HEK293 (cell line): ENCODE measurements around the gene ITGAX.

Experiments used
- GLI2 ChIP-seq: fragments of 450-650 bp; formaldehyde crosslinking; IDR thresholded peaks from 2 replicates; pipeline ENCODE4; 2017; ENCODE audit warnings: missing biosample characterization, missing genetic modification characterization, low read depth, borderline replicate concordance
- GLIS1 ChIP-seq: fragments of 450-650 bp; formaldehyde crosslinking; IDR thresholded peaks from 2 replicates; pipeline ENCODE4 v1.5.1; 2016; ENCODE audit warnings: missing biosample characterization, missing genetic modification characterization
- KLF1 ChIP-seq: fragments of 450-650 bp; formaldehyde crosslinking; IDR thresholded peaks from 2 replicates; pipeline ENCODE4 v1.5.1; 2016; ENCODE audit warnings: missing biosample characterization, missing genetic modification characterization
- KLF10 ChIP-seq: fragments of 450-650 bp; IDR thresholded peaks from 2 replicates; pipeline ENCODE4 v1.5.1; 2018; ENCODE audit warnings: missing biosample characterization, mild to moderate bottlenecking, missing genetic modification characterization
- KLF17 ChIP-seq: fragments of 450-650 bp; formaldehyde crosslinking; IDR thresholded peaks from 2 replicates; pipeline ENCODE4 v1.5.1; 2016; ENCODE audit warnings: missing biosample characterization, missing genetic modification characterization
- MYNN ChIP-seq: fragments of 450-650 bp; formaldehyde crosslinking; IDR thresholded peaks from 2 replicates; pipeline ENCODE4 v1.5.1; 2016; ENCODE audit warnings: missing biosample characterization, missing genetic modification characterization, borderline replicate concordance
- PRDM6 ChIP-seq: fragments of 450-650 bp; formaldehyde crosslinking; IDR thresholded peaks from 2 replicates; pipeline ENCODE4 v1.5.1; 2017; ENCODE audit warnings: missing biosample characterization, missing genetic modification characterization
- RBAK ChIP-seq: fragments of 450-650 bp; formaldehyde crosslinking; IDR thresholded peaks from 2 replicates; pipeline ENCODE4 v1.5.1; 2016; ENCODE audit warnings: missing biosample characterization, missing genetic modification characterization
- SCRT2 ChIP-seq: fragments of 450-650 bp; formaldehyde crosslinking; IDR thresholded peaks from 2 replicates; pipeline ENCODE4 v1.5.1; 2016; ENCODE audit warnings: missing biosample characterization, missing genetic modification characterization
- SP3 ChIP-seq: fragments of 450-650 bp; formaldehyde crosslinking; IDR thresholded peaks from 2 replicates; pipeline ENCODE4 v1.5.1; 2016; ENCODE audit warnings: missing biosample characterization, missing genetic modification characterization
- SP7 ChIP-seq: fragments of 450-650 bp; formaldehyde crosslinking; IDR thresholded peaks from 2 replicates; pipeline ENCODE4 v1.5.1; 2016; ENCODE audit warnings: missing biosample characterization, missing genetic modification characterization
- TCF7L2 ChIP-seq: IDR thresholded peaks from 2 replicates; pipeline ENCODE4 v1.6.1; 2011; ENCODE audit warnings: low read depth, mild to moderate bottlenecking, inconsistent platforms, low read length, moderate library complexity, borderline replicate concordance
- ZBTB17 ChIP-seq: fragments of 450-650 bp; formaldehyde crosslinking; IDR thresholded peaks from 2 replicates; pipeline ENCODE4 v1.5.1; 2016; ENCODE audit warnings: missing biosample characterization, missing genetic modification characterization
- ZBTB48 ChIP-seq: fragments of 450-650 bp; formaldehyde crosslinking; IDR thresholded peaks from 2 replicates; pipeline ENCODE4 v1.5.1; 2016; ENCODE audit warnings: missing biosample characterization, missing genetic modification characterization
- ZFP3 ChIP-seq: fragments of 450-650 bp; formaldehyde crosslinking; IDR thresholded peaks from 2 replicates; pipeline ENCODE4 v1.5.1; 2016; ENCODE audit warnings: low read depth, missing biosample characterization, missing genetic modification characterization
- ZFP69B ChIP-seq: fragments of 450-650 bp; formaldehyde crosslinking; IDR thresholded peaks from 2 replicates; pipeline ENCODE4 v1.5.1; 2016; ENCODE audit warnings: missing biosample characterization, missing genetic modification characterization
- ZNF121 ChIP-seq: fragments of 450-650 bp; formaldehyde crosslinking; IDR thresholded peaks from 2 replicates; pipeline ENCODE4 v1.5.1; 2016; ENCODE audit warnings: missing biosample characterization, missing genetic modification characterization
- ZNF248 ChIP-seq: fragments of 450-650 bp; formaldehyde crosslinking; IDR thresholded peaks from 2 replicates; pipeline ENCODE4 v1.5.1; 2017; ENCODE audit warnings: missing biosample characterization, missing genetic modification characterization
- ZNF26 ChIP-seq: fragments of 450-650 bp; formaldehyde crosslinking; IDR thresholded peaks from 2 replicates; pipeline ENCODE4 v1.5.1; 2016; ENCODE audit warnings: missing biosample characterization, missing genetic modification characterization
- ZNF274 ChIP-seq, 2 experiments: fragments of 200-500 bp in 1 of 2; fragments of 450-650 bp in 1 of 2; sonication (Bioruptor generic) in 1 of 2; formaldehyde crosslinking in 1 of 2; IDR thresholded peaks; 2 replicates each; pipeline versions ENCODE4 v1.5.1 to v1.6.1; 2014 to 2016; ENCODE audit warnings: borderline replicate concordance in 1 of 2, inconsistent platforms in 1 of 2, low read length in 1 of 2, missing biosample characterization in 1 of 2, missing genetic modification characterization in 1 of 2
- ZNF354C ChIP-seq: fragments of 450-650 bp; formaldehyde crosslinking; IDR thresholded peaks from 2 replicates; pipeline ENCODE4 v1.5.1; 2016; ENCODE audit warnings: missing biosample characterization, missing genetic modification characterization, low read depth, borderline replicate concordance
- ZNF362 ChIP-seq: fragments of 450-650 bp; formaldehyde crosslinking; IDR thresholded peaks from 2 replicates; pipeline ENCODE4 v1.5.1; 2016; ENCODE audit warnings: missing biosample characterization, missing genetic modification characterization
- ZNF501 ChIP-seq: fragments of 450-650 bp; formaldehyde crosslinking; IDR thresholded peaks from 2 replicates; pipeline ENCODE4 v1.5.1; 2016; ENCODE audit warnings: missing biosample characterization, missing genetic modification characterization
- ZNF521 ChIP-seq: fragments of 450-650 bp; formaldehyde crosslinking; IDR thresholded peaks from 2 replicates; pipeline ENCODE4 v1.5.1; 2017; ENCODE audit warnings: missing biosample characterization, mild to moderate bottlenecking, missing genetic modification characterization
- ZNF555 ChIP-seq: fragments of 450-650 bp; formaldehyde crosslinking; conservative IDR thresholded peaks from 2 replicates; pipeline ENCODE4 v1.5.1; 2017; ENCODE audit warnings: missing biosample characterization, mild to moderate bottlenecking, missing genetic modification characterization, inconsistent platforms
- ZNF560 ChIP-seq: fragments of 450-650 bp; formaldehyde crosslinking; IDR thresholded peaks from 2 replicates; pipeline ENCODE4 v1.5.1; 2017; ENCODE audit warnings: missing biosample characterization, missing genetic modification characterization, borderline replicate concordance
- ZNF639 ChIP-seq: fragments of 450-650 bp; formaldehyde crosslinking; IDR thresholded peaks from 2 replicates; pipeline ENCODE4 v1.5.1; 2016; ENCODE audit warnings: missing biosample characterization, missing genetic modification characterization
- ZNF658 ChIP-seq: fragments of 450-650 bp; formaldehyde crosslinking; IDR thresholded peaks from 2 replicates; pipeline ENCODE4; 2016; ENCODE audit warnings: missing biosample characterization, missing genetic modification characterization
- ZNF785 ChIP-seq: fragments of 450-650 bp; formaldehyde crosslinking; IDR thresholded peaks from 2 replicates; pipeline ENCODE4 v1.5.1; 2016; ENCODE audit warnings: missing biosample characterization, missing genetic modification characterization
- ZNF791 ChIP-seq: fragments of 450-650 bp; formaldehyde crosslinking; IDR thresholded peaks from 2 replicates; pipeline ENCODE4 v1.5.1; 2016; ENCODE audit warnings: missing biosample characterization, missing genetic modification characterization
- ZSCAN18 ChIP-seq: fragments of 450-650 bp; formaldehyde crosslinking; IDR thresholded peaks from 2 replicates; pipeline ENCODE4 v1.5.1; 2016; ENCODE audit warnings: missing biosample characterization, missing genetic modification characterization
- ZXDB ChIP-seq: fragments of 450-650 bp; formaldehyde crosslinking; IDR thresholded peaks from 2 replicates; pipeline ENCODE4 v1.5.1; 2016; ENCODE audit warnings: missing biosample characterization, missing genetic modification characterization

The ITGAX gene

GRCh38 chr16:31354394-31355291 is at the start of gene ITGAX (continued):
- TF ChIP-seq ZXDB: no peak
- no peak for TF ChIP-seq ZNF26 (tag by site-specific recombination)
- no peak for TF ChIP-seq TCF7L2
- no peak for TF ChIP-seq ZNF785 (tag by site-specific recombination)
- TF ChIP-seq PRDM6 (tag by site-specific recombination): no peak
- no peak for TF ChIP-seq ZNF658 (tag by site-specific recombination)
- no peak for TF ChIP-seq ZNF362 (tag by site-specific recombination)
- TF ChIP-seq ZNF639 (tag by site-specific recombination): no peak
- TF ChIP-seq ZNF248: no peak
- TF ChIP-seq GLIS1 (tag by site-specific recombination): no peak
- no peak for TF ChIP-seq ZSCAN18 (tag by site-specific recombination)
- TF ChIP-seq ZBTB17 (tag by site-specific recombination): peak; percentile 41; the same call in 1 of the 2 replicates
- TF ChIP-seq ZNF521: no peak
- TF ChIP-seq ZNF354C (tag by site-specific recombination): no peak
- no peak for TF ChIP-seq ZNF501 (tag by site-specific recombination)
- no peak for TF ChIP-seq KLF10 (tag by site-specific recombination)
- TF ChIP-seq ZFP69B (tag by site-specific recombination): no peak
- peak; percentile 52; the same call in 1 of the 2 replicates for TF ChIP-seq KLF1 (tag by site-specific recombination)
- no peak for TF ChIP-seq MYNN
- no peak for TF ChIP-seq ZNF791 (tag by site-specific recombination)
- no peak for TF ChIP-seq ZNF560 (tag by site-specific recombination)
- TF ChIP-seq SP7 (tag by site-specific recombination): 0 out of 2 replicates have a peak, but pooled peaks have one; percentile 24
- no peak for TF ChIP-seq ZBTB48 (tag by site-specific recombination)
- no peak for TF ChIP-seq ZNF555
- no peak for TF ChIP-seq ZFP3 (tag by site-specific recombination)
- TF ChIP-seq KLF17: peak; percentile 34; the same call in 1 of the 2 replicates
- no peak for TF ChIP-seq GLI2 (tag by site-specific recombination)
- TF ChIP-seq RBAK (tag by site-specific recombination): no peak
- no peak for TF ChIP-seq SCRT2 (tag by site-specific recombination)
- no peak for TF ChIP-seq ZNF274 (IDR thresholded peaks at IDR 0.05; ENCODE audit: low read length)
- TF ChIP-seq ZNF274 (tag by site-specific recombination; IDR thresholded peaks at IDR 0.05; ENCODE audit: borderline replicate concordance): no peak
- peak; percentile 41; the same call in 1 of the 2 replicates for TF ChIP-seq SP3 (tag by site-specific recombination)
- no peak for TF ChIP-seq ZNF121 (tag by site-specific recombination)
